Heart right ventricle (tissue), 16 donors: ENCODE data around the gene NLRC5. TPM values are rescaled to one million over a fixed set of nuclear protein-coding genes. Genes with fewer than 3 reads are reported as not detected.

ENCODE experiments used
- ATAC-seq, 8 donors: fragments of 200-7000 bp; cut with Tn5 transposase; one replicate each; pipeline ENCODE4 v1.9.1; 2020; ENCODE audit warnings: mild to moderate bottlenecking in 8 of 8, moderate library complexity in 8 of 8, moderate number of reproducible peaks in 1 of 8
- DNase-seq, 2 donors: peaks; one replicate each; pipeline ENCODE4 v3.0.0-alpha.2; 2020
- H3K27ac ChIP-seq, 10 donors: fragments of 200-600 bp; sonication (generic) in 2 of 10; one replicate each; pipeline versions ENCODE4 v1.5.0 to v1.8.0; 2020 to 2022; ENCODE audit warnings: mild to moderate bottlenecking in 3 of 10
- H3K27me3 ChIP-seq, 7 donors: fragments of 200-600 bp; one replicate each; pipeline ENCODE4 v1.8.0; 2021 to 2022; ENCODE audit warnings: mild to moderate bottlenecking in 2 of 7
- H3K36me3 ChIP-seq, 9 donors: fragments of 200-600 bp; sonication (generic) in 1 of 9; one replicate each; pipeline versions ENCODE4 v1.5.0 to v1.8.0; 2020 to 2022; ENCODE audit warnings: mild to moderate bottlenecking in 2 of 9
- H3K4me1 ChIP-seq, 9 donors: fragments of 200-600 bp; sonication (generic) in 1 of 9; one replicate each; pipeline versions ENCODE4 v1.5.0 to v1.8.0; 2020 to 2022; ENCODE audit warnings: mild to moderate bottlenecking in 4 of 9
- H3K4me3 ChIP-seq, 10 donors: fragments of 200-600 bp; sonication (generic) in 2 of 10; one replicate each; pipeline versions ENCODE4 v1.5.0 to v1.8.0; 2020 to 2022; ENCODE audit warnings: mild to moderate bottlenecking in 7 of 10, moderate library complexity in 2 of 10
- H3K9me3 ChIP-seq, 11 donors: fragments of 200-600 bp in 10 of 11; sonication (generic) in 2 of 11; one replicate each; pipeline versions ENCODE4 v1.5.0 to v1.8.0; 2013 to 2022; ENCODE audit warnings: mild to moderate bottlenecking in 2 of 11, control low read depth in 1 of 11, moderate library complexity in 1 of 11
- CTCF ChIP-seq, 9 donors: fragments of 200-600 bp; sonication (generic) in 2 of 9; IDR thresholded peaks; one replicate each; pipeline versions ENCODE4 v1.5.0 to v1.8.0; 2021 to 2022; ENCODE audit warnings: antibody characterized with exemption in 9 of 9, mild to moderate bottlenecking in 5 of 9, moderate library complexity in 1 of 9
- WGBS, 2 donors: extraction: QIAGEN DNeasy Blood & Tissue Kit; methylation state at CpG; one replicate each; pipeline ENCODE4 v1.1.7; 2013; ENCODE audit warnings: inconsistent platforms in 1 of 2; 5-methylcytosine and 5-hydroxymethylcytosine counted together
- intact Hi-C, 10 donors: fragments of 100-400 bp; cut with DNase I; formaldehyde crosslinking; loops; one replicate each; pipeline versions ENCODE4 v1.11.1 to v1.14.2; 2022
- polyA plus RNA-seq, 2 donors: library from polyadenylated mRNA; stranded (reverse); fragments of 200-250 nt; gene quantifications; one replicate each; pipeline ENCODE4 v1.2.3, GENCODE V29; 2013
- total RNA-seq, 10 donors: library from RNA; stranded (reverse); fragmentation: NEBNext Ultra II Directional in 3 of 10; extraction: Animal tissue kit (Norgen Biotek cat#: 25700) in 3 of 10; gene quantifications; one replicate each; pipeline versions ENCODE4 v1.2.1 to v1.2.4, GENCODE V29; 2021 to 2023
- donor health status: Arrhythmogenic right ventricular cardiomyopathy.
- donor health status: ischemic (EF 13 %, LVEDD 7.1; RV severe dilation, severe dysfunction).
- donor health status: healthy with polysubstance abuse.
- donor health status: DM: no; HTN: yes; CAD: no.
- donor health status: DM: no; HTN: no; CAD: no.
- donor health status: ischemic (EF 25% LVEDD 6.9; RV normal size, moderate dysfunction).
- donor health status: ischemic (EF 25% LVEDD 5.7; RV mildly dilated, moderate dysfunction).
- donor health status: healthy.
- donor health status: DM: yes; HTN: yes; CAD: no.
- donor health status: Ischemic cardiomyopathy.
- donor health status: ischemic (EF 35%, LVEDD 5.7; RV mildly dilated, moderate dysfunction).
- donor health status: nonischemic (EF 11% LVEDD 7.7; RV severe dilation, severe dysfunction).
- donor health status: DM: yes; HTN: yes; CAD: no.
- donor health status: PGD.
- donor health status: ischemic (EF 29% LVEDD 5.4; RV normal size, mild dysfunction).
- donor health status: nonischemic (EF 23%, LVEDD 6.1; RV moderate dilation, normal function).

The NLRC5 gene
- total and polyA plus RNA-seq, 12 donors: 6.2 to 49.6 (median 13.5) TPM

- peaks cover 0 to 57% (median 6%) of the 10 kb centered on the region in 9 donors for H3K36me3 ChIP-seq
Measured at GRCh38 chr16:57115168-57115513, 125.8 kb downstream of the NLRC5 start.

DNA sequence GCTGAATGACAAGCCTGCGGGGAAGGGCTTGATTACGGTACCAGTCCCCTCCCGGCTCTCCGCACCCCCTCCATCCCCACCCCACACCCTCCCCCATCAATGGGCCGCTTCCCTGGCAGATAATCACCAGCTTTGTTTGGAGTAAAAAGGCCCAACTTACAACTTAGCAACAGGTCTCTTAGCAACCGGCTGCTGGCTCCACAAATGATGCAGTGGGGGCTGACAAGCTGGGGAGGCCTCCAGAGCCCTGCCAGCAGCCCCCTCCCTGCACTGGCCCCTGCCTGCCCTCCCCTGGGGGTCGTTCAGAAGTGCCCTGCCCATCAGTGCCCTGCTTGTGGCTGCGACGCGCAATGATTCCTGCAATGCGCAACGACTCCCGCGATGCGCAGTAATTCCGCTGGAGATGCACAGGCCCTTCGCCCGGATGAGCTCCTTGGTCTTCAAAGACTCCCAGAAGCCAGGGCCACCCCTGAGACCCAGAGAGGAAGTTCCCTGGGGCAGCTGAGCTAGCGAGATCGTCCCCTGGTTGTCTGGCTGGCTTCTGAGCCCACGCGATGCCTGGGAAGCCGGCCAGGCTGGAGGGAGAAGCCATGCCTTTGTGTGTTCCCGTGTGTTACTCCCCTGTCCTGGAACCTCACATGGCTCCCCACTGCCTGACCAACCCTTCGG, 126.3 kb downstream of the NLRC5 start:
- TF ChIP-seq CTCF (IDR thresholded peaks at IDR 0.05): no peak
- Histone ChIP-seq H3K27me3 (no peaks in the 10 kb centered on the region), H3K9me3 (no peaks in the 10 kb centered on the region), H3K27ac (peak overlapping the region in 6 of 10 donors; percentile 17 to 62 (median 50)), H3K4me3 (peak overlapping the region in 1 of 10 donors; percentile 22), H3K36me3 (peaks cover 0 to 62% (median 6%) of the 10 kb centered on the region in 9 donors), H3K4me1 (peaks cover 0 to 41% (median 23%) of the 10 kb centered on the region in 9 donors)
- intact Hi-C loops: no loop called here
- DNase-seq (peak; percentile 80), ATAC-seq (peak; percentile 78 to 91 (median 87))
- WGBS, 2 donors: 50 to 71% methylated on average over 25 of the region's 25 CpGs

More at GRCh38 chr16:57115168-57115513, 125.8 kb downstream of the NLRC5 start:
- intact Hi-C loops: no loop called here
- Histone ChIP-seq H3K4me3 (no peak overlapping the region), H3K27ac (peak overlapping the region in 5 of 10 donors; percentile 17 to 56 (median 48)), H3K4me1 (peaks cover 0 to 41% (median 23%) of the 10 kb centered on the region in 9 donors), H3K9me3 (no peaks in the 10 kb centered on the region), H3K27me3 (no peaks in the 10 kb centered on the region)
- ATAC-seq (peak in 1 of 8 donors; percentile 6), DNase-seq (no peak)
- no peak for TF ChIP-seq CTCF (IDR thresholded peaks at IDR 0.05)
- 59 to 63% methylated on average over 10 of the region's 10 CpGs for WGBS, 2 donors

DNA sequence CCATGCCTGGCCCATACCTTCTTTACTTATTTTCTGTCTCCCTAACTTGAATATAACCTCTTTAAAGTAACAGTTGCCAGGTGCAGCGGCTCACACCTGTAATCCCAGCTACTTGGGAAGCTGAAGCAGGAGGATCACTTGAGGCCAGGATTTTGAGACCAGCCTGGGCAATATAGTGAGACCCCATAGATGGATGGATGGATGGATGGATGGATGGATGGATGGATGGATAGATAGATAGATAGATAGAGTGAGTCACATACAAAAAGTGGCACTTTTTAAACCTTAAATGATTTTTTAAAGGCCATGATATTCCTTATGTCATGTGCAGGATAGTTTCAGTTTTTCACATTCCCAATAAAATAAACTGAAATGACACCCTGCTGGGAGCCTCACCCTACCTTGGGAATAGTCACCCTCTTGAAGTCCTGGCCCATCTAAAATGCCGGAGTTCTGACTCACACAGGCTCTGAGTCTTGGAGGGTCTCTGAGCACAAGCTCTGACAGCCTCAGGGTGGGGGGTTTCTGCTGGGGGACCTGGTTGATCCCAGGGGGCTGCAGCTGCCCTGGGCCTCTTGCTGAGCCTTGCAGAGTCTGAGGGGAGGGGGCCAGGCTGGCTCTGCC, 129.2 kb downstream of the NLRC5 start:
- no peaks in the 10 kb centered on the region for H3K27me3 ChIP-seq
- no peaks in the 10 kb centered on the region for H3K9me3 ChIP-seq
- peaks cover 0 to 79% (median 12%) of the 10 kb centered on the region in 9 donors for H3K36me3 ChIP-seq
- no peak overlapping the region for H3K27ac ChIP-seq
- DNase-seq (no peak), ATAC-seq (no peak)
- peaks cover 0 to 23% (median 14%) of the 10 kb centered on the region in 9 donors for H3K4me1 ChIP-seq
- intact Hi-C loops: no loop called here
- WGBS, 2 donors: 96 to 98% methylated on average over 2 of the region's 2 CpGs
- TF ChIP-seq CTCF (IDR thresholded peaks at IDR 0.05): no peak
- no peak overlapping the region for H3K4me3 ChIP-seq

GRCh38 chr16:57123216-57123973, 134.0 kb downstream of the NLRC5 start:
- Histone ChIP-seq H3K9me3 (no peaks in the 10 kb centered on the region), H3K36me3 (peaks cover 0 to 95% (median 12%) of the 10 kb centered on the region in 9 donors), H3K27me3 (no peaks in the 10 kb centered on the region), H3K4me1 (peaks cover 0 to 11% (median 0%) of the 10 kb centered on the region in 9 donors), H3K4me3 (no peak overlapping the region), H3K27ac (peak overlapping the region in 1 of 10 donors; percentile 8)
- DNase-seq (no peak), ATAC-seq (no peak)
- TF ChIP-seq CTCF (IDR thresholded peaks at IDR 0.05): no peak
- intact Hi-C loops: no loop called here
- WGBS, 2 donors: 87 to 90% methylated on average over 7 of the region's 7 CpGs
